MCF 10A (cell line): ENCODE results near the gene GGACT. TPM values are rescaled to one million over a fixed set of nuclear protein-coding genes. Genes with fewer than 3 reads are reported as not detected.

Experiments
- BruUV-seq: library from RNA; stranded (reverse); fragments of 400-500 nt; replicated peaks from 2 replicates; lab custom pipeline; 2021; lab: Mats Ljungman, UMichigan
- CTCF ChIA-PET: fragments of 300-600 bp; sonication (Branson Sonifier 250); formaldehyde crosslinking; extraction: SDS; loops from one replicate; lab custom pipeline; 2021; ENCODE audit warnings: antibody characterized with exemption, inconsistent platforms; lab: Yijun Ruan, JAX
- POLR2A ChIA-PET: fragments of 300-600, 350-650 bp; sonication (Branson Sonifier 250); formaldehyde crosslinking; extraction: SDS; loops from one replicate; lab custom pipeline; 2020; ENCODE audit warnings: antibody characterized with exemption, inconsistent platforms; lab: Yijun Ruan, JAX
- DNase-seq: peaks from one replicate; pipeline ENCODE4 v3.0.0-alpha.2; 2018; ENCODE audit not compliant: unreplicated experiment
- H3K27ac Mint-ChIP-seq: one replicate; pipeline ENCODE4 v1.8.0; 2022; ENCODE audit warnings: mild to moderate bottlenecking, low read depth, mixed read lengths; ENCODE audit not compliant: unreplicated experiment
- H3K27me3 Mint-ChIP-seq: one replicate; pipeline ENCODE4 v1.8.0; 2022; ENCODE audit warnings: mixed read lengths; ENCODE audit not compliant: insufficient read depth, unreplicated experiment
- H3K36me3 Mint-ChIP-seq: one replicate; pipeline ENCODE4 v1.8.0; 2022; ENCODE audit warnings: mild to moderate bottlenecking, moderate library complexity, mixed read lengths; ENCODE audit not compliant: insufficient read depth, unreplicated experiment
- H3K4me1 Mint-ChIP-seq: one replicate; pipeline ENCODE4 v1.8.0; 2022; ENCODE audit warnings: mixed read lengths; ENCODE audit not compliant: insufficient read depth, unreplicated experiment
- H3K4me3 Mint-ChIP-seq: one replicate; pipeline ENCODE4 v1.8.0; 2022; ENCODE audit warnings: mild to moderate bottlenecking, moderate library complexity, mixed read lengths; ENCODE audit not compliant: unreplicated experiment
- H3K9me3 Mint-ChIP-seq: one replicate; pipeline ENCODE4 v1.8.0; 2022; ENCODE audit warnings: mixed read lengths; ENCODE audit not compliant: unreplicated experiment
- intact Hi-C: fragments of 100-400 bp; cut with micrococcal nuclease; formaldehyde crosslinking; loops from 2 replicates; pipeline ENCODE4 v1.14.1; 2022
- total RNA-seq: library from RNA; stranded (reverse); gene quantifications from 2 replicates; pipeline ENCODE4 v1.2.3, GENCODE V29; 2022
- TF ChIP-seq, protein P1 (sequence below): fragments of 200-600 bp; IDR thresholded peaks from one replicate; pipeline ENCODE4 v1.8.0; 2022; ENCODE audit warnings: antibody characterized with exemption, mild to moderate bottlenecking; ENCODE audit not compliant: unreplicated experiment

The GGACT gene
- total RNA-seq, 1 experiment from 2014 or later: 8.1 TPM

DNA sequence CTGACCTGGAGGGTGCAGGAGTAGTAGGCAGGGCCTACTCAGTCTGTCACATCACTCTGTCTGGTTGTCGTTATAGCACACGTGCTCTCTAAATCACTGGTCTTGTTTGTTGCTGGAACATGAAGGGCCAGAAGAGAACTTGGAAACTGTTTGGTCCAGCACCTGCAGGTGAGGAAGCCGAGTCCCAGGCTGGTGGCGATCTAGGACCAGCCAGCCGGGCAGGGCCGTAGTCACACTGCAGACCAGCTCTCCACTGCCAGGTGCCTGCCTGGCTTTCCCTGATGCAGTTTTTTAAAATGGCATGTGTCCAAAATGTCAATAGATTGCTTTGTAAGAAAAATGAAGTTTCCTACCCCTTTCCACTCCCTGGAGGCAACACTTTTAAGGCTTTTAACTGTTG is 53.7 kb downstream of the GGACT start:
- H3K9me3 Mint-ChIP-seq: no peaks in the 10 kb centered on the region
- intact Hi-C loops: no loop called here
- BruUV-seq: no TSS peak

DNA sequence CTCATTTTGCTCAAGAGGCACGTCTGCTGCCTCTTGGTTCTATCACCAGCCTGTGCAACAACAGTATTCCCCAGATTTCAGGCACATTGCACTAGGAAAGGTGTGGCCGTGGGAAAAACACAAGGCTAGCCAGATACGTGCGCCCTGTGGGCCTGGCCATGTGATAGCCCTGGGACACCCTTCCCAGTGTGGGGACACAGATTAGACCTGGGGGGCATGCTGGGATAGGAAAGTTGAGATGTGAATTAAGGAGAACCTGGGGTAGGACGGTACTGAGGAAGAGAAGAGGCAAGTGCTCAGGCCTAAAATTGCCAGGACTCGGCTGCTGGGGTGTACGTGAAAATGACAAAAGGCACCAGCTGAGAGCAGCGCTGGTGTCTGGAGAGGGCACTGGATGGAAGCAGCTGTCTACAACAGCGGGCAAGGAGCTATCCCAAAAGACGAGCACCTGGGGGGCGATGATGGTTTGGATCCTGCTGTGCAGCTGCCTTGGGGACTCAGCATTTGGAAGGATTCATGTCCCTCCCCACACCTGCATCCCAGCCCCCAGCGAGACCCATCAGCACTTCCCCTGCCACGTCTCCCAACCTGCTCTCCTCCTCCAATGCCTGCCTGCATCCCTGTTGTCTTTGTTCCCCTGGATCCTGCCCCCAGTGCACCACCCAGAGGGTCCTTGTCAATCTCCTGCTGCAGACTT is 54.3 kb downstream of the GGACT start:
- H3K27me3 Mint-ChIP-seq: no peaks in the 10 kb centered on the region
- no peaks in the 10 kb centered on the region for H3K4me1 Mint-ChIP-seq
- POLR2A ChIA-PET: no interaction called here
- no peak for DNase-seq
- CTCF ChIA-PET: no interaction called here
- no TSS peak for BruUV-seq
- TF ChIP-seq, protein P1, sequence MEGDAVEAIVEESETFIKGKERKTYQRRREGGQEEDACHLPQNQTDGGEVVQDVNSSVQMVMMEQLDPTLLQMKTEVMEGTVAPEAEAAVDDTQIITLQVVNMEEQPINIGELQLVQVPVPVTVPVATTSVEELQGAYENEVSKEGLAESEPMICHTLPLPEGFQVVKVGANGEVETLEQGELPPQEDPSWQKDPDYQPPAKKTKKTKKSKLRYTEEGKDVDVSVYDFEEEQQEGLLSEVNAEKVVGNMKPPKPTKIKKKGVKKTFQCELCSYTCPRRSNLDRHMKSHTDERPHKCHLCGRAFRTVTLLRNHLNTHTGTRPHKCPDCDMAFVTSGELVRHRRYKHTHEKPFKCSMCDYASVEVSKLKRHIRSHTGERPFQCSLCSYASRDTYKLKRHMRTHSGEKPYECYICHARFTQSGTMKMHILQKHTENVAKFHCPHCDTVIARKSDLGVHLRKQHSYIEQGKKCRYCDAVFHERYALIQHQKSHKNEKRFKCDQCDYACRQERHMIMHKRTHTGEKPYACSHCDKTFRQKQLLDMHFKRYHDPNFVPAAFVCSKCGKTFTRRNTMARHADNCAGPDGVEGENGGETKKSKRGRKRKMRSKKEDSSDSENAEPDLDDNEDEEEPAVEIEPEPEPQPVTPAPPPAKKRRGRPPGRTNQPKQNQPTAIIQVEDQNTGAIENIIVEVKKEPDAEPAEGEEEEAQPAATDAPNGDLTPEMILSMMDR: no peak
- no peaks in the 10 kb centered on the region for H3K9me3 Mint-ChIP-seq
- H3K4me3 Mint-ChIP-seq: no peak overlapping the region
- peaks cover 16% of the 10 kb centered on the region for H3K36me3 Mint-ChIP-seq
- no peak overlapping the region for H3K27ac Mint-ChIP-seq
- intact Hi-C loops: no loop called here

More for the DNA sequence above, 53.7 kb downstream of the GGACT start:
- POLR2A ChIA-PET: no interaction called here
- no peaks in the 10 kb centered on the region for H3K27me3 Mint-ChIP-seq
- peaks cover 13% of the 10 kb centered on the region for H3K36me3 Mint-ChIP-seq
- TF ChIP-seq, protein P1: no peak
- DNase-seq: no peak
- no peak overlapping the region for H3K4me3 Mint-ChIP-seq
- CTCF ChIA-PET: no interaction called here
- no peaks in the 10 kb centered on the region for H3K4me1 Mint-ChIP-seq
- H3K27ac Mint-ChIP-seq: no peak overlapping the region

DNA sequence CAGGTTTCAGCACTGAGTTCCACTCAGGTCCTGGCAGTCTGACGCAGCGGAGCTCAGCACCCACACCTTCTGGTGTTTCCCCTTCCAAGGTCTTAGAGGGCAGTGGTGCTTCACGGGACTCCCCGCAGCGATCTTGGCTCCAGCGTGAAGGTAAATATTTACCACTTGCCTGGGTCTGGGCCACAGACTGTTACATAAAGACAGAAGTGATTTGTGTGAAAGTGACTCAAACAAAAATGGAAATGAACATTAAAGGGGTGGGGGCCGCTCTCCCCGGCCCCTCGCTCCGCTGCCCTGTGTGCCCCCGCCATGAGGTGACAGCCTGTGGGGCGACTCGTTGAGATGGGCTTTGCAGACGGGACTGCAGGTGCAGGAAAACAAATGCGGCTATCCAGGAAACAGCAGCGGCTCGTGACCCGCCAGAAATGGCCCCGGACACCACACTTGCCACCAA is 55.0 kb downstream of the GGACT start:
- TF ChIP-seq, protein P1: no peak
- ChIA-PET POLR2A (no interaction called here), CTCF (no interaction called here)
- BruUV-seq: no TSS peak
- no peak overlapping the region for H3K4me3 Mint-ChIP-seq
- no peak overlapping the region for H3K27ac Mint-ChIP-seq
- no peaks in the 10 kb centered on the region for H3K9me3 Mint-ChIP-seq
- peaks cover 16% of the 10 kb centered on the region for H3K36me3 Mint-ChIP-seq
- no peak for DNase-seq
- no peaks in the 10 kb centered on the region for H3K4me1 Mint-ChIP-seq
- H3K27me3 Mint-ChIP-seq: no peaks in the 10 kb centered on the region
- intact Hi-C loops: no loop called here

DNA sequence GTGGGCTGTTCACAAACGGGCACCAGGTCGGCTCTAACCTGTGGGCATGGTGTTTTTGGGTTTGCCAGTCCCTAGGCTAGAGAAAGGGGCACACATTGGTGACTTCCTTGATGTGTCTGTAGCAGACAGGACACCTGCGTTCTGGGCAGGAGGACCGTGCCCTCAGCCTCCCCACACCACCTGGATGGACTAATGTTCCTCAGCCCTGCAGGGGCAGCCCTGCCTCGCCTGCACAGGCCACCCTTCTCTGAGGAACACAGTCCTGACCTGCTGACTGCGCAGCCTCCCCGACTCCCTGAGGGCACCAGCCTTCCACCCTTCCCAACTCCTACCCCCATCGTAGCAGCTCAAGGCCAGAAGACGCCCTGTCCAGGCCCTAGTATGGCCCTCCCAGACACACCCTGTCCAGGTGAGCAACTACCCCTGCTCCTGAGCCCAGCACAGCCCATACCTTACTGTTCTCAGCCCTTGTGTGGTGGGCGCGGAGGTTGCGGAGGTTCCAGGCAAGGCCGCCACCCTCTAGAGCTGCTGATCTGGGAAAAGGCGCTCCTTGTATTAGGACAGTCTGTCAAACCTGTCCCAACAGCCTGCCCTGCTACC is 55.7 kb downstream of the GGACT start:
- Mint-ChIP-seq H3K36me3 (peaks cover 19% of the 10 kb centered on the region), H3K9me3 (no peaks in the 10 kb centered on the region), H3K27me3 (no peaks in the 10 kb centered on the region), H3K4me1 (no peaks in the 10 kb centered on the region), H3K4me3 (no peak overlapping the region), H3K27ac (no peak overlapping the region)
- DNase-seq: no peak
- ChIA-PET POLR2A (interaction anchor here (0.6 kb wide), 1 partner anchor 1171 kb away, joined by 3 read pairs; no protein-coding TSS in a partner anchor), CTCF (no interaction called here)
- no TSS peak for BruUV-seq
- TF ChIP-seq, protein P1: no peak
- intact Hi-C loops: no loop called here
